BJ (cell line): ENCODE results near the gene HOXA5. TPM values are rescaled to one million over a fixed set of nuclear protein-coding genes. Genes with fewer than 3 reads are reported as not detected.
A peak's percentile ranks its signal among the peaks of the same experiment; 100 is the strongest.

Experiments
- CTCF ChIA-PET: fragments of 350-600 bp; formaldehyde crosslinking; extraction: SDS; loops from one replicate; lab custom pipeline; 2021; ENCODE audit warnings: antibody characterized with exemption, inconsistent platforms; lab: Yijun Ruan, JAX
- POLR2A ChIA-PET: fragments of 300-600 bp; sonication (Branson Sonifier 250); formaldehyde crosslinking; extraction: SDS; loops from one replicate; lab custom pipeline; 2021; ENCODE audit warnings: antibody characterized with exemption; lab: Charles Lee
- DNase-seq: peaks from one replicate; pipeline ENCODE4 v3.0.0-alpha.2; 2011; ENCODE audit warnings: low read depth
- H3K27me3 ChIP-seq: 2 replicates; pipeline ENCODE4 v1.6.0; 2011; ENCODE audit warnings: low read length; ENCODE audit not compliant: control insufficient read depth, insufficient read depth
- H3K36me3 ChIP-seq: 2 replicates; pipeline ENCODE4 v1.5.1; 2011; ENCODE audit warnings: low read length; ENCODE audit not compliant: control insufficient read depth, insufficient read depth
- H3K4me3 ChIP-seq: 2 replicates; pipeline ENCODE4 v1.5.1; 2011; ENCODE audit warnings: low read depth, mild to moderate bottlenecking, control low read depth, low read length
- CTCF ChIP-seq: IDR thresholded peaks from 2 replicates; pipeline ENCODE4 v1.5.1; 2011; ENCODE audit warnings: low read depth, mild to moderate bottlenecking, control low read depth, inconsistent platforms, low read length, moderate library complexity; ENCODE audit not compliant: insufficient read depth
- polyA plus RNA-seq: library from polyadenylated mRNA; depleted of rRNA; stranded (reverse); fragments of >200 nt; gene quantifications from 2 replicates; pipeline ENCODE4 v1.2.3, GENCODE V29; 2011

Gene HOXA5
- polyA plus RNA-seq, 1 experiment, result 1.2 TPM

DNA sequence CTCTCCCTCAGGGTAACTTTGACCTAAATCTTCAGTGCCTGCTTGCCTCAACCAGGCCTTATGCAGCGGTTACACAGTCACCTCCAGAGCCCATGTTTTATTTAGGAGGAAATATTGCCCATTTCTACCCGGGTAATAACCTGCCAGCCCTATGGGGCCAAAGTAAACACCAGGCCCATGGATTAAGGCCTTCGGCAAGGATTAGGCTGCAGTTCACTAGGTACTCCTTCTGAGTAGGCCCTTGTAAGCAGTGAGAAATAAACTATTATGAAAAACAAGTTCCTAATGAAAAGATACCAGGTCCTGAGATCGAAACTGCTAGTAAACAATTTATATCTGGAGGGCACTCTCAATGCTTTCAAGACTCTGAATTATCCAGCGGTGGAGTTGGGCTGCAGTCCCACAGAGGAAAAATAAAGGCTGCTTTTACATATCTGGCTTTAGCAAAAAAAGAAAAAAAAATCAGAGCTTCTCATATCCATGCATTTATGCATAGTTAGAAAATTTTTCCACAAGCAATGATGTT lies 34.4 kb upstream of the HOXA5 start:
- Histone ChIP-seq H3K4me3 (peak overlapping the region; percentile 72), H3K36me3 (peaks cover 9% of the 10 kb centered on the region), H3K27me3 (no peaks in the 10 kb centered on the region)
- ChIA-PET CTCF (interaction anchor here (2.1 to 16.1 kb wide), 5 partner anchors 8 to 27 kb away, joined by 7 to 187 read pairs (median 24); partner anchors contain the start of gene HOXA11), POLR2A (interaction anchor here (0.8 to 2.3 kb wide), 4 partner anchors 9 to 12 kb away, joined by 4 to 9 read pairs (median 5); no protein-coding TSS in a partner anchor)
- TF ChIP-seq CTCF, result no peak
- DNase-seq, result no peak

DNA sequence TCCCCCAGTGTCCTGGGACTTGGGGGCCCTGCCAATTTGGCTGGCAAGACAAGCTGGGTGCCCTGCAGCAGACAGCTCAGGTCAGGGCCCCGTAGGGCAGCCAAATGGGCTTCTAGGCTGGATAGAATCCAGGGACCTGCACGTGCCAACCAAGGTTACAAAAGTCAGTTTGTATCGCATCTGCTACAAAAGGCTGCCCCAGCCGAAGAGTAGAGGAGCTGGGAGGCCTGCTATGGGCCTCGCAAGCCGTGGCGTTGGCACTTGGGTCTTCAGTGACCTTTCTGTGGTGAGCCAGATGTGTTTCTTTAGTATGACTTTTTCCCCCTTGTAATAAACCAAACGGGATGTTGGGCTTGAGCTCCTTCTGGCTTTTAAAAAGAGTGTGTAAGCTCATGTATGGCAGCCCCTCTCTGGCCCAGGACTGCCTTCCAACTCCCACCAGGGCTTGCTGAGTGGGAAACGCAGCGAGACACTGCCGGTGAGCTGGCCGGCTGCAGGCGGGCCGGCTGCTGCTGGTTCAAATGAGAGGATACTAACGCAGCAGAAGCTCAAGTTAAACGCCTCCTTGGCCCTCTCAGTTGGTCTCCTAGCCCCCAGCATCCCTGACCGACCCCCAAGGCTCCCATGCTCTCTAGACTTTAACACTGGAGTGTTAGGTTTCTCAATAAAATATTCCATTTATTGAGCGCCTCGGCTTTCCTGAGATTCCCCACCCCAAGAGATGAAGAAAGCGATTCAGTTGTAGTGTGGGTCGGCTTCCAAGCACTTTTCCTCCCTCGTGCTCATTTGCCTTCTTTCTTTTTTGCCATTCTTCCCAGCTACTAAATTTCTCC lies 33.7 kb upstream of the HOXA5 start:
- Histone ChIP-seq H3K4me3 (peak overlapping the region; percentile 72), H3K27me3 (no peaks in the 10 kb centered on the region), H3K36me3 (peaks cover 7% of the 10 kb centered on the region)
- DNase-seq, result no peak
- ChIA-PET CTCF (interaction anchor here (0.6 to 16.1 kb wide), 6 partner anchors 10 to 58 kb away, joined by 4 to 187 read pairs (median 19); partner anchors contain the start of gene HOXA11), POLR2A (interaction anchor here (0.6 to 1.3 kb wide), 6 partner anchors 8 to 23 kb away, joined by 3 to 9 read pairs (median 4); partner anchors contain the start of genes HOXA11 and HOXA13)
- no peak for TF ChIP-seq CTCF

- ChIA-PET CTCF (interaction anchor here (1.4 to 16.1 kb wide), 5 partner anchors 10 to 26 kb away, joined by 6 to 187 read pairs (median 20); partner anchors contain the start of gene HOXA11), POLR2A (interaction anchor here (0.6 to 1.3 kb wide), 3 partner anchors 8 to 801 kb away, joined by 3 to 9 read pairs (median 4); partner anchors contain the start of gene HOXA11)
- H3K36me3 ChIP-seq, result peaks cover 8% of the 10 kb centered on the region
- no peaks in the 10 kb centered on the region for H3K27me3 ChIP-seq
- H3K4me3 ChIP-seq, result peak overlapping the region; percentile 72
- TF ChIP-seq CTCF, result no peak
- no peak for DNase-seq
Measured at GRCh38 chr7:27176524-27176845, 33.0 kb upstream of the HOXA5 start.

- no peak for TF ChIP-seq CTCF
- ChIA-PET POLR2A (interaction anchor here (0.6 to 1.3 kb wide), 7 partner anchors 8 to 801 kb away, joined by 3 to 11 read pairs (median 5); partner anchors contain the start of gene HOXA11), CTCF (interaction anchor here (1.4 to 16.1 kb wide), 5 partner anchors 10 to 25 kb away, joined by 6 to 187 read pairs (median 20); partner anchors contain the start of gene HOXA11)
- Histone ChIP-seq H3K27me3 (no peaks in the 10 kb centered on the region), H3K36me3 (peaks cover 10% of the 10 kb centered on the region), H3K4me3 (peak overlapping the region; percentile 72)
- no peak for DNase-seq
Measured at GRCh38 chr7:27175626-27176523, 32.4 kb upstream of the HOXA5 start.
